Caco-2 (cell line): ENCODE measurements around the gene DDX46. TPM values are rescaled to one million over a fixed set of nuclear protein-coding genes. Genes with fewer than 3 reads are reported as not detected.

ENCODE experiments used
- BruUV-seq: library from RNA; stranded (reverse); fragments of 400-500 nt; replicated peaks from 2 replicates; lab custom pipeline; 2021; lab: Mats Ljungman, UMichigan
- CTCF ChIA-PET: fragments of 300-600 bp; sonication (Branson Sonifier 250); formaldehyde crosslinking; loops from one replicate; lab custom pipeline; 2022; ENCODE audit warnings: antibody characterized with exemption; lab: Charles Lee
- POLR2A ChIA-PET: fragments of 300-600 bp; sonication (Branson Sonifier 250); formaldehyde crosslinking; loops from one replicate; lab custom pipeline; 2022; ENCODE audit warnings: antibody characterized with exemption; lab: Charles Lee
- DNase-seq, 2 experiments: peaks; one replicate each; pipeline versions ENCODE4 v3.0.0 to v3.0.0-alpha.2; 2020 to 2022
- H3K27me3 ChIP-seq: replicated peaks from 2 replicates; pipeline ENCODE4 v1.6.0; 2011; ENCODE audit warnings: low read length; ENCODE audit not compliant: control insufficient read depth, insufficient read depth
- H3K36me3 ChIP-seq: 2 replicates; pipeline ENCODE4 v1.5.1; 2011; ENCODE audit warnings: low read length; ENCODE audit not compliant: control insufficient read depth, insufficient read depth
- H3K4me1 ChIP-seq: fragments of 250-450 bp; sonication (Bioruptor Pico); 2 replicates; pipeline ENCODE4 v1.5.1; 2020; ENCODE audit warnings: mild to moderate bottlenecking
- H3K4me3 ChIP-seq: 2 replicates; pipeline ENCODE4 v1.5.1; 2011; ENCODE audit warnings: low read depth, mild to moderate bottlenecking, control low read depth, low read length
- H3K9me3 ChIP-seq: fragments of 250-450 bp; sonication (Bioruptor Pico); 2 replicates; pipeline ENCODE4 v1.5.1; 2020; ENCODE audit warnings: mild to moderate bottlenecking, moderate library complexity
- H3K27ac Mint-ChIP-seq: one replicate; pipeline ENCODE4 v1.8.0; 2022; ENCODE audit warnings: mixed read lengths; ENCODE audit not compliant: unreplicated experiment
- H3K27me3 Mint-ChIP-seq: one replicate; pipeline ENCODE4 v1.8.0; 2022; ENCODE audit warnings: mixed read lengths; ENCODE audit not compliant: insufficient read depth, unreplicated experiment
- H3K36me3 Mint-ChIP-seq: one replicate; pipeline ENCODE4 v1.8.0; 2022; ENCODE audit warnings: mild to moderate bottlenecking, mixed read lengths; ENCODE audit not compliant: insufficient read depth, unreplicated experiment
- H3K4me1 Mint-ChIP-seq: one replicate; pipeline ENCODE4 v1.8.0; 2022; ENCODE audit warnings: low read depth, mixed read lengths; ENCODE audit not compliant: unreplicated experiment
- H3K4me3 Mint-ChIP-seq: one replicate; pipeline ENCODE4 v1.8.0; 2022; ENCODE audit warnings: mild to moderate bottlenecking, moderate library complexity, mixed read lengths; ENCODE audit not compliant: unreplicated experiment
- H3K9me3 Mint-ChIP-seq: one replicate; pipeline ENCODE4 v1.8.0; 2022; ENCODE audit warnings: mixed read lengths; ENCODE audit not compliant: unreplicated experiment
- intact Hi-C: fragments of 100-400 bp; cut with micrococcal nuclease; formaldehyde crosslinking; loops from one replicate; pipeline ENCODE4 v1.10.0; 2022; ENCODE audit not compliant: unreplicated experiment
- total RNA-seq: library from RNA; stranded (reverse); gene quantifications from 2 replicates; pipeline ENCODE4 v1.2.3, GENCODE V29; 2022
- TF ChIP-seq, protein P1 (sequence below), 2 experiments: fragments of 200-600 bp in 1 of 2; IDR thresholded peaks; 1 replicate in 1 of 2; 2 replicates in 1 of 2; pipeline versions ENCODE4 v1.5.1 to v1.8.0; 2011 to 2022; ENCODE audit warnings: antibody characterized with exemption in 1 of 2, control low read depth in 1 of 2, inconsistent platforms in 1 of 2, low read depth in 1 of 2, low read length in 1 of 2, mild to moderate bottlenecking in 1 of 2, moderate library complexity in 1 of 2; ENCODE audit not compliant: insufficient read depth in 1 of 2, severe bottlenecking in 1 of 2, unreplicated experiment in 1 of 2

Gene DDX46
- total RNA-seq, 1 experiment from 2014 or later, result 96.1 TPM

DNA sequence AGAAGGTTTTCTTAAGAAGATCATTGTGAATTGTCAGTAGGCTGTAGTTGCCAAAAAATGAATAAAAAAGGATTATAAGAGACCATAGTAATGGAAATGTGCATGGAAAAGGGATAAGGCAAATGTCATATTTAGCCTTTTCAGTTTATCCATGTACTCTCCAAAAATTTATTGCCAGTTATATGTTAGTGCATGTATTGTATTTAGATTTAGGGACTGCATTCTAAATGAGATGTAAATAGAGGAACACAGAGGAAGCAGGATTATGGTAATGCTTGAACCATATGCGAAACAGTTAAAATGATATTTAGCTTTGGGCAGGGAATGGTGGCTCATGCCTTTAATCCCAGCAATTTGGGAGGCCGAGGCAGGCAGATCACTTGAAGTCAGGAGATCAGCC is 33.0 kb downstream of the DDX46 start:
- DNase-seq, result no peak
- Mint-ChIP-seq H3K27ac (no peak overlapping the region), H3K36me3 (peaks cover 92% of the 10 kb centered on the region), H3K27me3 (no peaks in the 10 kb centered on the region), H3K4me1 (no peaks in the 10 kb centered on the region), H3K9me3 (no peaks in the 10 kb centered on the region), H3K4me3 (no peak overlapping the region)
- CTCF ChIA-PET, result no interaction called here
- H3K27me3 ChIP-seq, result no peaks in the 10 kb centered on the region
- H3K36me3 ChIP-seq, result no peaks in the 10 kb centered on the region
- intact Hi-C loops, result no loop called here
- TF ChIP-seq, protein P1, sequence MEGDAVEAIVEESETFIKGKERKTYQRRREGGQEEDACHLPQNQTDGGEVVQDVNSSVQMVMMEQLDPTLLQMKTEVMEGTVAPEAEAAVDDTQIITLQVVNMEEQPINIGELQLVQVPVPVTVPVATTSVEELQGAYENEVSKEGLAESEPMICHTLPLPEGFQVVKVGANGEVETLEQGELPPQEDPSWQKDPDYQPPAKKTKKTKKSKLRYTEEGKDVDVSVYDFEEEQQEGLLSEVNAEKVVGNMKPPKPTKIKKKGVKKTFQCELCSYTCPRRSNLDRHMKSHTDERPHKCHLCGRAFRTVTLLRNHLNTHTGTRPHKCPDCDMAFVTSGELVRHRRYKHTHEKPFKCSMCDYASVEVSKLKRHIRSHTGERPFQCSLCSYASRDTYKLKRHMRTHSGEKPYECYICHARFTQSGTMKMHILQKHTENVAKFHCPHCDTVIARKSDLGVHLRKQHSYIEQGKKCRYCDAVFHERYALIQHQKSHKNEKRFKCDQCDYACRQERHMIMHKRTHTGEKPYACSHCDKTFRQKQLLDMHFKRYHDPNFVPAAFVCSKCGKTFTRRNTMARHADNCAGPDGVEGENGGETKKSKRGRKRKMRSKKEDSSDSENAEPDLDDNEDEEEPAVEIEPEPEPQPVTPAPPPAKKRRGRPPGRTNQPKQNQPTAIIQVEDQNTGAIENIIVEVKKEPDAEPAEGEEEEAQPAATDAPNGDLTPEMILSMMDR (IDR thresholded peaks at IDR 0.05; ENCODE audit: insufficient read depth in 1 of 2, low read depth in 1 of 2, low read length in 1 of 2, severe bottlenecking in 1 of 2, unreplicated experiment in 1 of 2), result no peak
- no peaks in the 10 kb centered on the region for H3K9me3 ChIP-seq
- no peak overlapping the region for H3K4me3 ChIP-seq
- no TSS peak for BruUV-seq
- H3K4me1 ChIP-seq, result no peaks in the 10 kb centered on the region
- POLR2A ChIA-PET, result no interaction called here

DNA sequence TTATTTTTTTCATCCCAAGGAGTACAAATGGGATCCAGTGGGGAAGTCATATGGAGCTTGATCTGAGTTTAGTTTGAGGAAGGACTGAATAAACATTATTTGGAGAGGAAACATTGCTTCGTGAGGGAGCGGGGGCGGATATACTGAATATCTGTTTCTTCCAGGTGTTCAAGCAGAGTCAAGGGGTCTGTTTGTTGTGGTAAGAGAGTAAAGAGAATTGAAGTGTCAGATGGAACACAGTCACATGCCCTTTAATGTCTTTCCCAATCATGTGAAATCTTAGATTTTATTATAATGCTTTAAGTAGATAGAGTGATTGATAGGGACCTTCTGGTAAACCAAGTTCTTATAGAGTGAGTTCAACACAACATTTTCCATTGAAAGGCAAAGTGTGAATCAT is 33.7 kb downstream of the DDX46 start:
- no TSS peak for BruUV-seq
- Histone ChIP-seq H3K27me3 (no peaks in the 10 kb centered on the region), H3K9me3 (no peaks in the 10 kb centered on the region), H3K4me1 (no peaks in the 10 kb centered on the region), H3K4me3 (no peak overlapping the region), H3K36me3 (no peaks in the 10 kb centered on the region)
- TF ChIP-seq, protein P1 (IDR thresholded peaks at IDR 0.05; ENCODE audit: insufficient read depth in 1 of 2, low read depth in 1 of 2, low read length in 1 of 2, severe bottlenecking in 1 of 2, unreplicated experiment in 1 of 2), result no peak
- H3K9me3 Mint-ChIP-seq, result no peaks in the 10 kb centered on the region
- POLR2A ChIA-PET, result no interaction called here
- intact Hi-C loops, result no loop called here
- H3K4me1 Mint-ChIP-seq, result no peaks in the 10 kb centered on the region
- no peaks in the 10 kb centered on the region for H3K27me3 Mint-ChIP-seq
- no peak overlapping the region for H3K27ac Mint-ChIP-seq
- peaks cover 91% of the 10 kb centered on the region for H3K36me3 Mint-ChIP-seq
- CTCF ChIA-PET, result no interaction called here
- H3K4me3 Mint-ChIP-seq, result no peak overlapping the region
- DNase-seq, result no peak

DNA sequence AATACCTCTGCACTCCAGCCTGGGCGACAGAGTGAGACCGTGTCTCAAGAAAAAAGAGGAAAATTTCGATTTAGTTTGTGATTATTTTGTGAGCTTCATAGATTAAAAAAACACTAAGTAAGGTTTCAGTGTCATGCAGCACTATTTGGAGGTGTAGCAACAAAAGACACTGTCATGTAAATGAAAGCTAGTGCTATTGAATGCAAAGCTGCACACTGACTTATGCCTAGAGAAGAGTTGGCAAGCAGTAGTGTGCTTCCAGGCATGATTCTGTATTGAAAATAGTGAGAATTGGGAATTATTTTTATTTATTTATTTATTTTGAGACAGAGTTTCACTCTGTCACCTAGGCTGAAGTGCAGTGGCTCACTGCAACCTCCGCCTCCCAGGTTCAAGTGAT is 34.5 kb downstream of the DDX46 start:
- TF ChIP-seq, protein P1 (IDR thresholded peaks at IDR 0.05; ENCODE audit: insufficient read depth in 1 of 2, low read depth in 1 of 2, low read length in 1 of 2, severe bottlenecking in 1 of 2, unreplicated experiment in 1 of 2), result no peak
- Histone ChIP-seq H3K9me3 (no peaks in the 10 kb centered on the region), H3K27me3 (no peaks in the 10 kb centered on the region), H3K36me3 (no peaks in the 10 kb centered on the region), H3K4me1 (no peaks in the 10 kb centered on the region), H3K4me3 (no peak overlapping the region)
- Mint-ChIP-seq H3K27ac (no peak overlapping the region), H3K36me3 (peaks cover 94% of the 10 kb centered on the region), H3K4me1 (no peaks in the 10 kb centered on the region), H3K9me3 (no peaks in the 10 kb centered on the region), H3K4me3 (no peak overlapping the region), H3K27me3 (no peaks in the 10 kb centered on the region)
- intact Hi-C loops, result no loop called here
- no TSS peak for BruUV-seq
- POLR2A ChIA-PET, result no interaction called here
- DNase-seq, result no peak
- CTCF ChIA-PET, result no interaction called here
